GM12878 (cell line): ENCODE data around the gene STT3B. TPM values are rescaled to one million over a fixed set of nuclear protein-coding genes. Genes with fewer than 3 reads are reported as not detected.

ENCODE experiments used
- ATAC-seq: fragments of 200-7000 bp; cut with Tn5 transposase; 3 replicates; pipeline ENCODE4 v1.9.1; 2020; ENCODE audit warnings: mild to moderate bottlenecking, moderate library complexity
- BruUV-seq: library from RNA; stranded (reverse); fragments of 400-500 nt; replicated peaks from 2 replicates; lab custom pipeline; 2021; lab: Mats Ljungman, UMichigan
- CTCF ChIA-PET: fragments of 300-600 bp; sonication (Branson Sonifier 250); formaldehyde crosslinking; extraction: SDS; loops from one replicate; lab custom pipeline; 2021; ENCODE audit warnings: inconsistent platforms; lab: Yijun Ruan, JAX
- POLR2A ChIA-PET: fragments of 350-600 bp; formaldehyde crosslinking; extraction: SDS; loops from one replicate; lab custom pipeline; 2021; ENCODE audit warnings: inconsistent platforms; lab: Charles Lee
- RAD21 ChIA-PET: fragments of 300-600 bp; sonication (Branson Sonifier 250); formaldehyde crosslinking; loops from one replicate; lab custom pipeline; 2023; ENCODE audit warnings: antibody characterized with exemption; ENCODE audit not compliant: unreplicated experiment; lab: Charles Lee
- SMC1A ChIA-PET: fragments of 300-600 bp; sonication (Branson Sonifier 250); formaldehyde crosslinking; loops from one replicate; lab custom pipeline; 2023; ENCODE audit not compliant: unreplicated experiment, uncharacterized antibody; lab: Charles Lee
- DNase-seq: peaks from one replicate; pipeline ENCODE4 v3.0.0-alpha.2; 2011; ENCODE audit warnings: low read depth, low spot score
- FAIRE-seq: peaks from 3 replicates; lab custom pipeline; 2011; peaks lifted over from hg19 to GRCh38; lab: Jason Lieb, UNC
- H2AFZ ChIP-seq: 2 replicates; pipeline ENCODE4 v1.6.0; 2011; ENCODE audit warnings: low read depth, low read length, control low read depth; ENCODE audit not compliant: control insufficient read depth
- H3K27ac ChIP-seq: 2 replicates; pipeline ENCODE4 v1.5.1; 2011; ENCODE audit warnings: control low read depth; ENCODE audit not compliant: control insufficient read depth, insufficient read depth
- H3K27me3 ChIP-seq, 2 experiments: replicated peaks in 1 of 2; 2 replicates each; pipeline versions ENCODE4 v1.6.0 to v1.6.1; 2011; ENCODE audit warnings: low read length in 1 of 2; ENCODE audit not compliant: control insufficient read depth in 2 of 2, insufficient read depth in 2 of 2
- H3K36me3 ChIP-seq, 2 experiments: 2 replicates each; pipeline ENCODE4 v1.5.1; 2011; ENCODE audit warnings: low read length in 1 of 2; ENCODE audit not compliant: control insufficient read depth in 2 of 2, insufficient read depth in 2 of 2
- H3K4me1 ChIP-seq: 2 replicates; pipeline ENCODE4 v1.6.1; 2011; ENCODE audit warnings: mild to moderate bottlenecking, low read length, moderate library complexity, mixed read lengths; ENCODE audit not compliant: control insufficient read depth, insufficient read depth
- H3K4me2 ChIP-seq: 2 replicates; pipeline ENCODE4 v1.6.0; 2011; ENCODE audit warnings: control low read depth; ENCODE audit not compliant: control insufficient read depth, insufficient read depth
- H3K4me3 ChIP-seq: fragments of 200-600 bp; sonication (generic); 2 replicates; pipeline ENCODE4 v1.5.1; 2016
- H3K79me2 ChIP-seq: 2 replicates; pipeline ENCODE4 v1.6.0; 2011; ENCODE audit warnings: low read length; ENCODE audit not compliant: control insufficient read depth, insufficient read depth
- H3K9ac ChIP-seq: 2 replicates; pipeline ENCODE4 v1.8.0; 2011; ENCODE audit warnings: low read length, control low read depth, mixed read lengths; ENCODE audit not compliant: control insufficient read depth, insufficient read depth
- H3K9me3 ChIP-seq: replicated peaks from 3 replicates; pipeline ENCODE4 v1.5.1; 2011; ENCODE audit warnings: mild to moderate bottlenecking, low read length; ENCODE audit not compliant: control insufficient read depth, insufficient read depth
- H4K20me1 ChIP-seq: 2 replicates; pipeline ENCODE4 v1.6.0; 2011; ENCODE audit not compliant: control insufficient read depth, insufficient read depth
- BHLHE40 ChIP-seq, 2 experiments: fragments of 450-650 bp in 1 of 2; IDR thresholded peaks; 2 replicates each; pipeline ENCODE4 v1.6.1; 2011 to 2017; ENCODE audit warnings: low read depth in 2 of 2, borderline replicate concordance in 1 of 2, improper control_type of control experiment in 1 of 2, low read length in 1 of 2, mild to moderate bottlenecking in 1 of 2
- BMI1 ChIP-seq: fragments of 450-650 bp; IDR thresholded peaks from 2 replicates; pipeline ENCODE4 v1.6.1; 2016; ENCODE audit warnings: mild to moderate bottlenecking, moderate library complexity, borderline replicate concordance
- YBX1 ChIP-seq: fragments of 450-650 bp; IDR thresholded peaks from 2 replicates; pipeline ENCODE4 v1.6.1; 2016; ENCODE audit warnings: antibody characterized with exemption
- ZBTB40 ChIP-seq: fragments of 450-650 bp; IDR thresholded peaks from 2 replicates; pipeline ENCODE4 v1.6.1; 2016; ENCODE audit warnings: mild to moderate bottlenecking, moderate library complexity, borderline replicate concordance
- WGBS: methylation state at CpG from one replicate; pipeline ENCODE4 v1.1.6; 2016; ENCODE audit warnings: low lambda C conversion rate; ENCODE audit not compliant: insufficient replicate concordance, insufficient coverage; ENCODE audit errors: missing lambda C conversion rate; 5-methylcytosine and 5-hydroxymethylcytosine counted together
- in situ Hi-C: fragments of 300-500 bp; cut with MboI; formaldehyde crosslinking; loops from 9 replicates; pipeline ENCODE4 v1.14.3; 2018; ENCODE audit warnings: mixed read lengths
- intact Hi-C: fragments of 100-400 bp; cut with micrococcal nuclease; formaldehyde crosslinking; loops from one replicate; pipeline ENCODE4 v1.14.2; 2022; ENCODE audit not compliant: unreplicated experiment
- polyA plus RNA-seq, 11 experiments: library from polyadenylated mRNA; depleted of rRNA in 4 of 11; unstranded in 6 of 11; stranded (reverse) in 5 of 11; fragments of >200 nt; fragmentation: Nextera tagmentation in 4 of 11; fragmentation: Illumina TruSeq in 1 of 11; extraction: Ambion mirVana in 4 of 11; extraction: Trizol in 1 of 11; gene quantifications; 1 replicate in 1 of 11; 2 replicates in 10 of 11; pipeline versions ENCODE4 v1.2.1 to v1.2.3, GENCODE V29; 2011 to 2016; ENCODE audit warnings: inconsistent platforms in 2 of 11, missing spikeins in 2 of 11, low read depth in 1 of 11
- total RNA-seq, 4 experiments: library from RNA; depleted of rRNA in 3 of 4; stranded (reverse); fragments of >200 nt in 3 of 4; fragmentation: Illumina TruSeq in 1 of 4; extraction: Trizol in 1 of 4; gene quantifications; 2 replicates each; pipeline versions ENCODE4 v1.2.1 to v1.2.3, GENCODE V29; 2013 to 2021

STT3B gene
- total and polyA plus RNA-seq, 10 of the 15 experiments (the other 5 are each of a cell fraction or from before 2014, with no cell fraction given), result 19.9 to 208 (median 79.6) TPM

- CTCF ChIA-PET, result no interaction called here
- RAD21 ChIA-PET, result no interaction called here
- peaks cover 7% of the 10 kb centered on the region for H3K4me1 ChIP-seq
- no TSS peak for BruUV-seq
- SMC1A ChIA-PET, result no interaction called here
- no peak overlapping the region for H3K4me3 ChIP-seq
- DNase-seq (no peak), ATAC-seq (no peak), FAIRE-seq (no peak)
- POLR2A ChIA-PET, result no interaction called here
- in situ Hi-C loops (no loop called here), intact Hi-C loops (no loop called here)
- no peak overlapping the region for H3K27ac ChIP-seq
- no peaks in the 10 kb centered on the region for H4K20me1 ChIP-seq
- peaks cover 21% of the 10 kb centered on the region for H3K9me3 ChIP-seq
- WGBS, result 100% methylated on average over 1 of the region's 1 CpG
- no peaks in the 10 kb centered on the region for H3K27me3 ChIP-seq
- H2AFZ ChIP-seq, result no peak overlapping the region
- peaks cover 0 to 31% of the 10 kb centered on the region in 2 experiments for H3K36me3 ChIP-seq
- H3K4me2 ChIP-seq, result no peak overlapping the region
- peaks cover 50% of the 10 kb centered on the region for H3K79me2 ChIP-seq
- no peak overlapping the region for H3K9ac ChIP-seq
- TF ChIP-seq BHLHE40 (IDR thresholded peaks at IDR 0.05; ENCODE audit: borderline replicate concordance in 1 of 2, low read depth in 2 of 2, low read length in 1 of 2), result no peak
- TF ChIP-seq YBX1, result no peak
- TF ChIP-seq BMI1, result no peak
- no peak for TF ChIP-seq ZBTB40
Measured at GRCh38 chr3:31590650-31591049, 57.9 kb downstream of the STT3B start.
